KOPT-K1 (cell line): ENCODE measurements around the gene SEC16A.

Experiments used
- H3K27ac ChIP-seq: fragments of 200-600 bp; sonication (generic); 2 replicates; pipeline ENCODE4 v1.5.1; 2016; ENCODE audit warnings: antibody characterized with exemption, mild to moderate bottlenecking, low read depth, low read length; ENCODE audit not compliant: poor library complexity, severe bottlenecking
- H3K36me3 ChIP-seq: fragments of 200-600 bp; sonication (generic); 2 replicates; pipeline ENCODE4 v1.5.1; 2017; ENCODE audit warnings: antibody characterized with exemption, mild to moderate bottlenecking, low read length, moderate library complexity; ENCODE audit not compliant: insufficient read depth
- H3K9me3 ChIP-seq: fragments of 200-600 bp; sonication (generic); 2 replicates; pipeline ENCODE4 v1.5.1; 2017; ENCODE audit warnings: antibody characterized with exemption, low read length, mild to moderate bottlenecking; ENCODE audit not compliant: insufficient read depth, poor library complexity, severe bottlenecking

The SEC16A gene

GRCh38 chr9:136455043-136456002 lies 27.5 kb downstream of the SEC16A start:
- Histone ChIP-seq H3K9me3 (no peaks in the 10 kb centered on the region), H3K27ac (no peak overlapping the region), H3K36me3 (peaks cover 90% of the 10 kb centered on the region)

- Histone ChIP-seq H3K27ac (no peak overlapping the region), H3K9me3 (no peaks in the 10 kb centered on the region), H3K36me3 (peaks cover 92% of the 10 kb centered on the region)
These were observed 28.6 kb downstream of the SEC16A start for GRCh38 chr9:136454026-136454796.

- no peak overlapping the region for H3K27ac ChIP-seq
- peaks cover 92% of the 10 kb centered on the region for H3K36me3 ChIP-seq
- H3K9me3 ChIP-seq, result no peaks in the 10 kb centered on the region
These were observed 29.5 kb downstream of the SEC16A start for GRCh38 chr9:136453326-136453725.

GRCh38 chr9:136451221-136451877 lies 31.5 kb downstream of the SEC16A start:
- H3K36me3 ChIP-seq, result peaks cover 92% of the 10 kb centered on the region
- no peak overlapping the region for H3K27ac ChIP-seq
- no peaks in the 10 kb centered on the region for H3K9me3 ChIP-seq

GRCh38 chr9:136448655-136449054 lies 34.2 kb downstream of the SEC16A start:
- no peak overlapping the region for H3K27ac ChIP-seq
- no peaks in the 10 kb centered on the region for H3K9me3 ChIP-seq
- H3K36me3 ChIP-seq, result peaks cover 92% of the 10 kb centered on the region

GRCh38 chr9:136447173-136447778 lies 35.6 kb downstream of the SEC16A start:
- H3K9me3 ChIP-seq, result no peaks in the 10 kb centered on the region
- H3K36me3 ChIP-seq, result peaks cover 98% of the 10 kb centered on the region
- no peak overlapping the region for H3K27ac ChIP-seq

GRCh38 chr9:136445799-136446198 lies 37.0 kb downstream of the SEC16A start:
- Histone ChIP-seq H3K36me3 (peaks cover 100% of the 10 kb centered on the region), H3K27ac (no peak overlapping the region), H3K9me3 (no peaks in the 10 kb centered on the region)

GRCh38 chr9:136444102-136444501 lies 38.7 kb downstream of the SEC16A start:
- Histone ChIP-seq H3K36me3 (peaks cover 93% of the 10 kb centered on the region), H3K27ac (no peak overlapping the region), H3K9me3 (no peaks in the 10 kb centered on the region)

GRCh38 chr9:136443687-136444086 lies 39.2 kb downstream of the SEC16A start:
- Histone ChIP-seq H3K9me3 (no peaks in the 10 kb centered on the region), H3K36me3 (peaks cover 89% of the 10 kb centered on the region), H3K27ac (no peak overlapping the region)

GRCh38 chr9:136443087-136443486 lies 39.8 kb downstream of the SEC16A start:
- H3K27ac ChIP-seq, result no peak overlapping the region
- H3K36me3 ChIP-seq, result peaks cover 83% of the 10 kb centered on the region
- no peaks in the 10 kb centered on the region for H3K9me3 ChIP-seq

GRCh38 chr9:136442265-136442664 lies 40.6 kb downstream of the SEC16A start:
- H3K27ac ChIP-seq, result no peak overlapping the region
- peaks cover 79% of the 10 kb centered on the region for H3K36me3 ChIP-seq
- H3K9me3 ChIP-seq, result no peaks in the 10 kb centered on the region

- Histone ChIP-seq H3K36me3 (peaks cover 79% of the 10 kb centered on the region), H3K9me3 (no peaks in the 10 kb centered on the region), H3K27ac (no peak overlapping the region)
These were observed 41.1 kb downstream of the SEC16A start for GRCh38 chr9:136441681-136442245.

GRCh38 chr9:136441191-136441680 lies 41.6 kb downstream of the SEC16A start:
- H3K36me3 ChIP-seq, result peaks cover 77% of the 10 kb centered on the region
- no peaks in the 10 kb centered on the region for H3K9me3 ChIP-seq
- no peak overlapping the region for H3K27ac ChIP-seq
